GM19351 (cell line): ENCODE data around the gene CPNE2.
"Not testable (repeated sequence)": the region's sequence is repeated elsewhere in the genome, so short reads cannot be mapped to it uniquely, and the experiment has no call there.

Source experiments
- ATAC-seq: cut with Tn5 transposase; IDR thresholded peaks from one replicate; pipeline ENCODE4 v1.9.1; 2021; ENCODE audit warnings: mild to moderate bottlenecking, moderate library complexity; ENCODE audit not compliant: unreplicated experiment

Gene CPNE2

DNA sequence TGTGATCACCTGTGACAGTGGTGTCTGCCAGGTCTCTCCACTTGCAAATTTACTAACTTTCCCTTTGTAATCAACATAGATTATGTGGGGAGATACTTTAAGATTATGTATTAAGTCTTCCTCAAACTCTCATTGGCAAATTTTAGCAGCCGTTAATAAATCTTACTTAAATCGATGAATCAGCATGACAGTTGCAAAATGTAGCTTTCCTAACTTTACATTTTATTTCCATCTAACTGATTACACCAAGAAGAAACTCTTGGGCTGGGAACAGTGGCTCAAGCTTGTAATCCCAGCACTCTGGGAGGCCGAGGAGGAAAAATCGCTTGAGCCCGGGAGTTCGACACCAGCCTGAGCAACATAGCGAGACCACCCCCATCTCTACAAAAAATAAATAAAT, 23.3 kb upstream of the CPNE2 start:
- ATAC-seq, result no peak

DNA sequence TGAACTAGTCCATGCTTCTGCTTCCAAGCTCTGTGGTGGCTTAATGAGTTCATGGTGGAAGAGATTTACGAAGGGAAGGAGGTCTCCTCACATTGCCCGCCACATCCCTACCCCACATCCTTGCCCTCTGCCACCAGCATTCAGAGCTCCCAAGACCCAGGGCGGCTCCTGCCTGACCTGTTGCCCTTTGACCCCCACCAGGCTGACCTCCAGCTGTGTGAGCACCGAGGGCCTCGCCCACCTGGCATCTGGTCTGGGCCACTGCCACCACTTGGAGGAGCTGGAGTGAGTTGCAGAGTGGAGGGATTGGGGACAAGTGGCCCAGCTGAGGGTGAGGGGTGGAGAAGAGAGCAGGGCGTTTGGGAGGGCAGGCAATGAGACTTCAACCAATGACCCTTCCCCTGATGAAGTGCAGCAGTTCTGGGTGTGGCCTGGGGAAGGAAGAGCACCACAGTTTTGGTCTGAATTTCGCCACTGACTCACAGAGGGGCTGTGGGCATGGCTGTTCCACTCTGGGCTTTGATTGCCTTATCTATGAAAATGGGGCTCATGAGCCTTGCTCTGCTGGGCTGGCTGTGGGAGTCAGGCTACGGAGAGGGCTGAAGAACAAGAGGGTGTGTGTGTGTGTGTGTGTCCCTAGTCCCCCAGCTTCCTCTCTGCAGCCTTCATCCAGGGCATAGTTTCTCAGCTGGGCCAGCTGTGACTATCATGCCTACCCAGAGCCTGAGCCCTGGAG, 22.6 kb upstream of the CPNE2 start:
- ATAC-seq, result no peak

DNA sequence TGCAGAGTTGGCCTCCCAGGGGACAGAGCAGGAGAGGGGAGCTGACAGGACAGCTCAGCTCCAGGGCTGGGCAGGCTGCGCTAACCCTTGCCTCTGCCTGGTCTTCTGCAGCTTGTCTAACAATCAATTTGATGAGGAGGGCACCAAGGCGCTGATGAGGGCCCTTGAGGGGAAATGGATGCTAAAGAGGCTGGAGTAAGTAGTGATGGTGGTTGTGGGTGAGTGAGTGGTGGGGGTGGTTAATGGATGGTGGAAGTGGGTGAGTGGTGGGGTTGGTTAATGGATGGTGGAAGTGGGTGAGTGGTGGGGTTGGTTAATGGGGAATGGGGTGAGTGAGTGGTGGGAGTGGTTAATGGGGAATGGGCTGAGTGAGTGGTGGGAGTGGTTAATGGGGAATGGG, 22.0 kb upstream of the CPNE2 start:
- ATAC-seq, result no peak

DNA sequence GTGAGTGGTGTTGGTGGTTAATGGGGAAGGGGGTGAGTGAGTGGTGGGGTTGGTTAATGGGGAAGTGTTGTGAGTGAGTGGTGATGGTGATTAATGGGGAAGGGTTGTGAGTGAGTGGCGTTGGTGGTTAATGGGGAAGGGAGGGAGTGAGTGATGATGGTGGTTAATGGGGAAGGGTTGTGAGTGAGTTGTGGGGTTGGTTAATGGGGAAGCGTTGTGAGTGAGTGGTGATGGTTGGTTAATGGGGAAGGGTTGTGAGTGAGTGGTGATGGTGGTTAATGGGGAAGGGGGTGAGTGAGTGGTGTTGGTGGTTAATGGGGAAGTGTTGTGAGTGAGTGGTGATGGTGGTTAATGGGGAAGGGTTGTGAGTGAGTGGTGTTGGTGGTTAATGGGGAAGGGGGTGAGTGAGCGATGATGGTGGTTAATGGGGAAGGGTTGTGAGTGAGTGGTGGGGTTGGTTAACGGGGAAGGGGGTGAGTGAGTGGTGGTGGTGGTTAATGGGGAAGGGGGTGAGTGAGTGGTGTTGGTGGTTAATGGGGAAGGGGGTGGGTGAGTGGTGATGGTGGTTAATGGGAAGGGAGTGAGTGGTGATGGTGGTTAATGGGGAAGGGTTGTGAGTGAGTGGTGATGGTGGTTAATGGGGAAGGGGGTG, 21.2 kb upstream of the CPNE2 start:
- ATAC-seq, result not testable (repeated sequence)

DNA sequence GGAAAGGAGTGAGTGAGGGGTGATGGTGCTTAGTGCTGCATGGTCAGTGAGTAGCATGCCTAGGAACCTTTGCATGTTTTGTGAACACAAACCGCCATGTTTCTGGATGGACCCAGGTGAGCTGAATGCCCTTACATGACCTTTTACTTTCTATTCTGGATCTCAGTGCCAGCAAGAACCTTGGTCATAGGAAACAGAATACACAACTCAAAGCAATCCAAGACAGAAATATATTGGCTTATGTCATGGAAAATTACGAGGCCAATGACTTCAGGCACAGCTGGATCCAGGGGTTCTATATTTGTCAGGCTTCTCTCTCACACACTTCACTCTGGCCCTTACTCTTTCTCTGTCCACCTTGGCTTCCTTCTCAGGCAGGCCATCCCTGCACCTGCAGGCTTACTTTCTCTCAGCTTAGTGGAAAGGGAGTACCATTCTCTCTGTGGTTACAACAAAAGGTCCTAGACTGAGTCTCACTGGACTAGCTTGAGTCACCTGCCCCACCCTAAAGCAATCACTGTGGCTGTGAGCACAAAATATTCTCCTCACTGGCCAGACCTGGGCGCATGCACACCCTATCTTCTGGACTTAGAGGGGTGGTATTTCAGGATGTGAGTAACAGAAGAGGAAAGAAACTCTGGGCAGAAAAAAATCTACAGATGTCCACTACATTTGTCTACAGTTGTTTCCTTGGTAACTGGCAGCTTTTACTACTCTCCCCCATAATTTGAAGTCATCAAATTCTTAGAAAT, 20.4 kb upstream of the CPNE2 start:
- no peak for ATAC-seq

DNA sequence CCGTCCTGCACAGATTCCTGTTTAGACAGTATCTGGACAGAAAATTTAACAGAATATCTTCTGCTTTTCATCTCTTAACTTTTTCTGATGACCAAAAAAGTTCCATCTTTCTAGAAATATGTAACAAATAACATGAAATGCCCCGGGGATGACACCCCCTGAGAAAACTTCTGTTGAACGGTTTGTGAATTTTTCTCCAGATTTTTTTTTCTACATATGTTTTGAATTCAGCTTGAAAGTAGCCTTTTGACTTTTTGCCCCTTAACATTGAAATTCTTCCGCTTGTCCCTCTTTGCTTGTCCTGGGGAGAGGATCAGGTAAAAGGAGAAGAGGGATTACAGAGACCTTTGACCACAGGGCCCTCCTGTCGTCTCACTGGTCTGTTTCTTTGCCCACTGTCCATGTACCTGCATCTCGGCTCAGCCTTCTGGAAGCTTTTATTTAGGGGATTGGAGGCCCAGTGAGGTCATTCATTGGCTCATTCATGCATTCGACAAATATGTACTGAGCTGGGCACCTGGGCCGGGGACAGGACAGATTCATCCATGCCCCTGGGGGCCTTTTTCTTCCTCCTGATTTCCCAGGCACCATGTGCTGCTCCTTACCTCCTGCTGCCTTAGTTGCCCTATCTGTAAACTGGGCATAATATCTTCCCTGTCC, 19.6 kb upstream of the CPNE2 start:
- ATAC-seq, result no peak

DNA sequence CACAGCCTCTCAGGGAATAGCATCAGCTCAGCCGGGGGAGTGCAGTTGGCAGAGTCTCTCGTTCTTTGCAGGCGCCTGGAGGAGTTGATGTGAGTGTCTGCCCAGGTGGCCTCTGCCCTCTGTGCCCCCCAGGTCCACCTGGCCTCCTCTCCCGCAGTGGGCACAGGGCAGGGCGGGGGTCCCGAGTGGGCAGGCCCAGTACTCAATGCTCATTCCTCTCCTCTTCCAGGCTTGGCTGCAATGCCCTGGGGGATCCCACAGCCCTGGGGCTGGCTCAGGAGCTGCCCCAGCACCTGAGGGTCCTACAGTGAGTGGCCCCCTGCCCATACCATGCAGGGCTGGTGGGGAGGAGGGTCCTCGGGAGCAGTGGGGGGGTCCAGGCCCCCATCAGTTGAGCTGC, 14.7 kb upstream of the CPNE2 start:
- no peak for ATAC-seq

DNA sequence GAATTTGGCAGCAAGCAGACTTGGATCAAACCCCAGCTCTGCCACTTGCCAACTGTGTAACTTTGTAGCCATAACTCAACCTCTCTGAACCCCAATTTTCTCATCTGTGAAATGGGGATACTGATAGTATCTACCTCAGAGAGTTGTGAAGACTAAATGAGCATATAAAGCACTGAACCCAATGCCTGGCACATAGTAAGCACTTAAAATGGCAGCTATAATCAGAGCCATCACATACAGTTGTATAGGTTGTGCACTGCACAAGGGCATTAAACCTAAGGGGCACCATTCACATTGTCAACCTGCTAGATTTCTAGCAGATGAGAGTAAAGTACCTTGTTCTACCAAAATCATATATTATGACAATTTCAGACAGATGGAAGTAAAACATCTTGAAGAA, 10.6 kb upstream of the CPNE2 start:
- ATAC-seq, result no peak

DNA sequence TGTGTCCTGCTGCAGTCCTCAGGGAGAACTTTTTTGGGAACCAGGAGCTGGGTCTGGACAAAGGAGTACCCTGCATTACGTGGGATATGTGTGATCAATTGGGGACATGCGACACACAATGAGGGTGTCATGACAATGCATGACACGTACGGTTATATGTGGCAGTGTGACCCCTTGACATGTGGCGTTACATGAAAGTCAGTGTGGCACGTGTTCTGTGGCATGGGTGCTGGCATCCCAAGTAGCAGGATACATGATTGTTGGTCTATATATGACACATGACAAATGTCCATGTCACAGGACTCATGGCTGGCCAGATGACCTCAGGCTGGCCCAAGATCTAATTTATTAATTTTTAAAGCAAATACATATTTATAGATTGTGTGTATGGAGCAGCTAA, 9.7 kb upstream of the CPNE2 start:
- ATAC-seq, result no peak

DNA sequence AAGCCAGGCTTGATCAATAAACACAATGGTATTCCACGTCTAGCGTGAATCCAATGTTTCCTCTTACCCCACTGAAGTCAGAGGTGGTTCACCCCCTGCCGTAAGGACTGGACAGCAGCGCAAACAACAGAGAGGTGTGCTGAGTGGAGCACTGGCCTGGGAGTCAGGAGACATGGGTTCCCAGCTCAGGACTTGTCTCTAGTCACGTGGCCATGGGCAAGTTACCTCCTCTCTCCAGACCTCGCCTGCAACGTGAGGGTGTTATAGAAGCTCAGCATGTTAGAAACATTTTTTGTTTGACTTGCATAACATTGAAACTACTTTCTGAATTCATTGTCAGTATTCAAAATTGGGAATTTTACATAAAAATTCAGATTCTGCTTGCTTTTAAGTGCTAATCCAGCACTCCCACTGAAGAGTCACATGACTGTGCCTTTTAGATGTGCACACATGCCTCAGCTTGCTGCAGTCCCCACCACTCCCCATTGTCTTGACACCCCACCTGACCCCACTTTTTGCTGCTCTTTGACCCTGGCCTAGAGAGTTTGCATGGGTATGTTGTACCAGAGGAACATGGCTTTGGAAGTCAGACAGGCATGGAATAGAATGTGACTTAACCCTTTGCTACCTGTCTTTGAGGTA, 8.8 kb upstream of the CPNE2 start:
- ATAC-seq, result no peak

DNA sequence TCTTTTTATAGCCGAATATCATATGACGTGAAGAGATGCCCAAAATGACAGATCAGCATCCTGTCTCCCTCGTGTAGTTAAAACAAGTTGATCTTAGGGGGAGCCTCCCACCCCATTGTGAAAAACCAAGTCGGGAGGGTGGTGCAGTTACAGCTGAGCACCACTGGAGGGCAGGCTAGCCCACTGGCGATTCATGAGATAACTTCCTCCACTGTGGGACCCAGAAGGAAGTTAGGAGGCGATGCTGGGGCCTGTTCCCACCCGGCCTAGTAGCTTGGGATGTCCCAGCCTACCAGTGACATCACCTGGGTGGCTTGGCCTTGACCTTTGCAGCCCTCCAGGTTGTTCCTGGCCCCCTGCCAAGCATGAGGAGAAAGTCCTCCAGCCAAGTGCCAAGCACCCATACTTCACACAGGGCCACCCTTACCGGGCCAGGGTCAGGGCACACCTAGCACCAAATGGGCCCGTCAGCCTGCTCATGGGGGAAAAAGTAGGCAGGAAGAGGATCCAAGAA, 8.1 kb upstream of the CPNE2 start:
- peak; percentile 54 for ATAC-seq

DNA sequence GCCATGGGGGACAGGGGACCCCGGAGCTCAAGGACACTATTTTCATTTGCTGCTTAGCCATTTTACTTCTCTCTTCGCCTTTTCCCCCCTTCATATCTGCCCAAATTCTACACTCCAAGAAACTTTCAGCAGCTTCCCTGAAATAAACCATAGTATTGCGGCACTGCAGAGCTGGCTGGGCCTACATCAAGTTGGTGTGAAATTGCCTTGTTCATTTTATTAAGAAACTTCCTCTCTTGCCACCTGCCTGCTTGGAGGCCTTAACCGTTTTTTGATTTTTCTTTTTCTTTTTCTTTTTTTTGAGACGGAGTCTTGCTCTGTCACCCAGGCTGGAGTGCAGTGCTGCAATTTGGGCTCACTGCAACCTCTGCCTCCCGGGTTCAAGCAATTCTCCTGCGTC, 7.4 kb upstream of the CPNE2 start:
- no peak for ATAC-seq

DNA sequence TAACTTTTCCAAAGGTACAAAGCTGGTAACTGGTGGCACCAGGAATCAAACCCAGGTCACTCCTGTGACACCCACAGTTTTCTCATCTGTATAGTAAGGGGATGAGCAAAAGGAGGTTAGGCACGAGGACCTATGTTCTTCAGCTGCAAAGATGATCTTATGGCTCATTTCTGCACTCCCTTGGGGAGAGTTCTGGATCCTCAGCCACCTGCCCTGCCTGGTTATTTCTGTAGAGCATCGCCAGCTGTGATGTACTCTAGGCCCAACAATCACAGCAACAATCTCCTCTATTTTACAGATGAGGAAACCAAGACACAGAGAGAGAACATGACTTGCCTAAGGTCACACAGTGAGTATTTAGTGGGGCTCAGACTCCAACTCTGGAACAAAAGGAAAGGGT, 5.4 kb upstream of the CPNE2 start:
- no peak for ATAC-seq

DNA sequence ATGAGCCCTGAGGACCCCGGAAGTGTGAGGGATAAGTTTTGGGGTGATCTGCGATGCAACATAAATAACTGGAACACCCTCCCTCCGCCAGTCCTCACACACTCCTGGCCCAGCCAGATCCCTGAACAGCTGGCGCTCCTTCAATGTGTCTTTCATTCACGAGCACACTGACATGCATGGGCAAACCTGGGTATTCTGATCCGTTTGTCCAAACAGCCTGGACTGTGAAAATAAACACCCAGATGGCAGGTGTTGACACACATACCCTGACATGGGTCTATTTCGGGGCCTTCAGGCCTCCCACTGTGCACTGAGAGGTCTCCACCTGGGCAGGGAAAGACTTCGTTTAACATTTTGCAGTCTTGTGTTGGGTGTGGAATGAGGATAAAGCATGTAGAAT, 3.0 kb upstream of the CPNE2 start:
- no peak for ATAC-seq

DNA sequence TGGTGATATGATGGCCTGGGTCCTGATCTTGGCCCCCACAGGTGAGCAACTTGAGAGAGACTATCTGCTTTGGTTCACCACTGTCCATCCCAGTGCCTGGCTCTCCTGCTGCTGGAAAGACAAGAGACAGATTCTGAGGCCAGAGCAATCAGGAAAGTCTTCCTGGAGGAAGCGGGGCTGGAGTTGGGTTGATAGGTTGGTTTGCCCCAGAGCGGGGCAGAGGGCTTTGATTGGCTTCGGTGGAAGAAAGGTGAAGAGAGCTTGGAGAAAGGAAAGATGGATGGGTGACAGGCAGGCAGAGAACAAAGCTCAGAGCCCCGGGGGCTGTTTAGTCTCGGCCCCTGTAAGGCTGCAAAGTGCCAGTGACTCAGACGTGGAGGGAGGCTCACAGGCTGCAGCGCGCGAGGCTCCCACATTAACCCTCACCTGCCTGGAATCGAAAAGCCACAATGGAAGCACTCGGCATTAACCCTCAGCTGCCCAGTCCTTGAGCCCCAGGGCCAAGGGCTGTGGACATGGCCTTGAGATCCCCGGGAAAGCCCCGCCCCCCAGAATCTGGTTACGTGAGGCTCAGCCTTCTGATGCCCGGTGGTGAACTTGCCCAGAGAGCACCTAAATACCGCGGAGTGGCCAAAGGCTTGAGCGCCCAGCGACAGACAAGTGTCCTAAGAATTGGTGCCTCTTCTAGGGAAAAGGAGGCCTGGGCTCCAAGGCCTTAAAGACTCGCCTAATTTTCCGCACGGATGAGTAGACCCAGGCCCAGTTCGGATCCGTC, 996 bp upstream of the CPNE2 start:
- ATAC-seq, result no peak

DNA sequence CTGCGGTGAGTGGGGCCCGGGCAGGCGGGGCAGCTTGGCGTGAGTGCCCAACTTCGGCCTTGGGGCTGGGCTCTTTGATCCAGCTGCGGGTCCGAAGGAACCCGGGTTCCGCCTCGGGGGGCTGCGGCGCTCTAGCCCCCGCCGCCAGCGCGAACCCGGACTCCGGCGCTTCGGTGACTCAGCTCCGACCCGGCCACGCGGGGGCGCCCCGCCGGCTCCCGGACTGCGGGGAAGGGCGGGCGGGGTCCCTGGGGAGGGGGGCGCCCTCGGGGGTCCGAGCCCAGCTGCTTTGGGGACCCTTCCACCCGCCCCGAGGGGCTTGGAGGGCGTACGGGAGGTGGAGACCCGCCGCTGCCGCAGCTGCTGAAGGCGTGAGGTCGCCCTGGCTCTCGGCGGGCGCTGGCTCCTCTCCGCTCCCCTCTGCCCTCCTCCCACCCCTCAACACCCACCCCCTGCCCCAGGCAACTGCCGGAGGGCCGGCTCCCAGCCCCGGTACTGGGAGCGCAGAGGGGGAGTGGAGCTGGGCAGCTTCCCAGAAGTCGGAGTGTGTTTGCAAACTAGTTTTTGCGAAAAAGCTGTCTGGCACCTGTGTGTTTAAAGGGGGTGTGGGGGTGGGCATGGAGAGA, 516 bp downstream of the CPNE2 start:
- ATAC-seq, result peak; percentile 56

DNA sequence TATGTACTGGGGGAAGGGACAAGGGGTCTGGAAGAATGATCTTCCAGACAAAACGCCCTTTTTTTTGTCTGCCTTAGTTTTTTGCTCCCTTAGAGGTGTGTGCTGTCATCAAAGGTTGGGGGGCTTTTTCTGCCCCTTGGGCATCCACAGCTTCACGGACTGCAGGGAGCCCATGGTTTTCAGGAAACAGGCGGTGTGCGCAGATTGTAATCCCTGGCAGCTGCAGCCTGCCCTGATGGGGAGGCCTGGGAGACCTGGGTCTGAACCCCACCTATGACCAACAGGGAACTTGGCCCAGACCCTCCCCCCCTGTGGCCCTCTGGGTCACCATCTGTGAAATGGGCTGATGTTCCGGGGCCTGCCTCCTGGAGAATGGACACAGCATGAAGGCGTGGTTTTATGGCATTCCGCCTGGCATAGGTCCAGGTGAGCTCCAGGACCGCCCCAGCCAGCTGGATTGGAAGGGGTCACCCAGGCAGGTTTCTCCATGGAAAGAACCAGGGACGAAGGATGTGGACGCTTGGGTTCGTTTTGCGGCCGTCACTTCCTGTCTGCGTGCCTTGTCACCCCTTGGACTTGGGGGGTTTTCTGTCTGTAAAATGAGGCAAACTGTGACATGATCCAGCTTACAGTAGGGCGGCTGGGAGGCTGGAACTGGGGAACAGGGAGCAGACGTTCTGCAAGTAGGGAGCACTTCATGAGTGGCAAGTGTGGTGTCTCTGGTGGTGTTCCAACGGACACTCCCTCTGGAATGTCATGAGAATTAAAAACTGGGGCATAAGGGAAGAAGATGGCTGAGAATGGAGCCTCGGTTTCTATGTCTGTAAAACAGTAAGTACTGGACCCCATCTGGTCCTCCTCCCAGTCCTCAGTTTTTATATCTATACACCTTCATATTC, 1.5 kb downstream of the CPNE2 start:
- no peak for ATAC-seq

DNA sequence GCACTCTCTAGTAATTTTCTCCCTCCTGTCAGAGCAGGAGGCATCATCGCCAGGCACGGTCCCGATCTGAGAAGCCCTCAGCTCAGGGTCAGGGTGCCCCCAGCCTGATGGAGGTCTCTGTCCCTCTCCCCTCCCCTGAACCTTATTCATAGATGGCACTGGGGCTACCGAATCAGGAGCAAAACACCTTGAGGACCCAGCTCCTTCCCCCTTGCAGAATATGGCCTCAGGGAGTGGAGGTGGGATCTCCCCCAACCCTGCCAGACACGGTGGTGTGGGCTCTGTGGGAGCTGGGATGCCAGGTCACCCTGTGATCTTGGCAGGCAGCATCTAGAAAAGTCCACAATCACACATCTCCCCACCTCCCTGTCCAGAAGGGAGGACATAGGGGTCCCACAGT, 2.5 kb downstream of the CPNE2 start:
- ATAC-seq, result no peak

DNA sequence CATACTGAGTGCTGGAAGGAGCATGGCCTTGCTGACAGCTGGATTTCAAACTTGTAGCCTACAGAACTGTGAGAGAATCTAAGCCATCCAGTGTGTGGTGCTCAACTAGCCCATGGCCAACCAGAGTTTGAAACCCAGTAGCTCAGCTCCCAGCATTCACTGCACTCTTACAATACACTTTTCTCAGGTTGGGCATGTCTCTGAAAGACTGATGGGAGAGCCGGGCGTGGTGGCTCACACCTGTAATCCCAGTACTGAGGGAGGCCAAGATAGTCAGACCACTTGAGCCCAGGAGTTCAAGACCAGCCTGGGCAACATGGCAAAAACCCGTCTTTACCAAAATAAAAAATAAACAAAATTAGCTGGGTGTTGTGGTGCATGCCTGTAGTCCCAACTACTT, 3.8 kb downstream of the CPNE2 start:
- no peak for ATAC-seq
